Measurements from ENCODE around the gene SURF2. TPM values are rescaled to one million over a fixed set of nuclear protein-coding genes. Genes with fewer than 3 reads are reported as not detected.

SURF2 gene
- total and polyA plus RNA-seq, 9 of the 15 experiments (the other 6 are each of a cell fraction or from before 2014, with no cell fraction given), result 5.5 to 82.5 (median 21.3) TPM

DNA sequence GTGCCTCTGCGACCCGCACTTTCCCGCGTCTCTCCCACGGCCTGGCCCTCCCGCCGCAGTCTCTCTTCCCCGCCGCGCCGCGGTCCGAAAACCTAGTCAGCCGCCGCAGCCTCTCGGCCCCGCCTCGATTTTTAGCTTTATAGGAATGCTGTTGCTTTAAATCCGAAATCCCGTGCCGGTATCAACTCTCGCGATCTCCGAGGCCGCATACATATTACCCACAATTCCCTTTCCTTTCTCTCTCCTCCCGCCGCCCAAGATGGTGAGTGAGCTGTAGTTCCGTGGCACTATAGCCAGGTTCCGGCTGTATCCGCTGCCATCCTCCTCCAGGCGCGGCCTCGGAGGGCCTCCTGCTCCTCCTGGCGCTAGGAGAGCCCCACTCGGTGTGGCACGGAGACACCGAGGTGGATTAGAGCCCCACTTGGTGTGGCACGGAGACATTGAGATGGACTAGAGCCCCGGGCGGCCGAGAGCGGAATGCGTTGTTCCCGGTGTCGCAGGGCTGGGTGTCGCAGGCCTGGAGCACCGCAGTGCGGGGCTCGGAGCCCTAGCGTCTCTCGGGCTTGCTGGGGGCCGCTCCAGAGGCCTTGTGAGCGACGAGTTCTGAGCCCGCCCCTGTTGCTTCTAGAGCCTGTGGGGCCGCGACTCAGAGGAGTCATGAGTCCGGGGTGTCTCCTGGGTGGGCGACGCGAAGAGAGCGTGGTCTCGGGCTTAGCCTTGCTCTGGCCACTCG, 8.2 kb upstream of the SURF2 start, which contains the start of the genes MED22 and RPL7A (continued):
- TF ChIP-seq, protein P1, sequence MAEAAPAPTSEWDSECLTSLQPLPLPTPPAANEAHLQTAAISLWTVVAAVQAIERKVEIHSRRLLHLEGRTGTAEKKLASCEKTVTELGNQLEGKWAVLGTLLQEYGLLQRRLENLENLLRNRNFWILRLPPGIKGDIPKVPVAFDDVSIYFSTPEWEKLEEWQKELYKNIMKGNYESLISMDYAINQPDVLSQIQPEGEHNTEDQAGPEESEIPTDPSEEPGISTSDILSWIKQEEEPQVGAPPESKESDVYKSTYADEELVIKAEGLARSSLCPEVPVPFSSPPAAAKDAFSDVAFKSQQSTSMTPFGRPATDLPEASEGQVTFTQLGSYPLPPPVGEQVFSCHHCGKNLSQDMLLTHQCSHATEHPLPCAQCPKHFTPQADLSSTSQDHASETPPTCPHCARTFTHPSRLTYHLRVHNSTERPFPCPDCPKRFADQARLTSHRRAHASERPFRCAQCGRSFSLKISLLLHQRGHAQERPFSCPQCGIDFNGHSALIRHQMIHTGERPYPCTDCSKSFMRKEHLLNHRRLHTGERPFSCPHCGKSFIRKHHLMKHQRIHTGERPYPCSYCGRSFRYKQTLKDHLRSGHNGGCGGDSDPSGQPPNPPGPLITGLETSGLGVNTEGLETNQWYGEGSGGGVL (CRISPR knock-in tag; IDR thresholded peaks at IDR 0.05), result no peak
- TF ChIP-seq, protein P2, sequence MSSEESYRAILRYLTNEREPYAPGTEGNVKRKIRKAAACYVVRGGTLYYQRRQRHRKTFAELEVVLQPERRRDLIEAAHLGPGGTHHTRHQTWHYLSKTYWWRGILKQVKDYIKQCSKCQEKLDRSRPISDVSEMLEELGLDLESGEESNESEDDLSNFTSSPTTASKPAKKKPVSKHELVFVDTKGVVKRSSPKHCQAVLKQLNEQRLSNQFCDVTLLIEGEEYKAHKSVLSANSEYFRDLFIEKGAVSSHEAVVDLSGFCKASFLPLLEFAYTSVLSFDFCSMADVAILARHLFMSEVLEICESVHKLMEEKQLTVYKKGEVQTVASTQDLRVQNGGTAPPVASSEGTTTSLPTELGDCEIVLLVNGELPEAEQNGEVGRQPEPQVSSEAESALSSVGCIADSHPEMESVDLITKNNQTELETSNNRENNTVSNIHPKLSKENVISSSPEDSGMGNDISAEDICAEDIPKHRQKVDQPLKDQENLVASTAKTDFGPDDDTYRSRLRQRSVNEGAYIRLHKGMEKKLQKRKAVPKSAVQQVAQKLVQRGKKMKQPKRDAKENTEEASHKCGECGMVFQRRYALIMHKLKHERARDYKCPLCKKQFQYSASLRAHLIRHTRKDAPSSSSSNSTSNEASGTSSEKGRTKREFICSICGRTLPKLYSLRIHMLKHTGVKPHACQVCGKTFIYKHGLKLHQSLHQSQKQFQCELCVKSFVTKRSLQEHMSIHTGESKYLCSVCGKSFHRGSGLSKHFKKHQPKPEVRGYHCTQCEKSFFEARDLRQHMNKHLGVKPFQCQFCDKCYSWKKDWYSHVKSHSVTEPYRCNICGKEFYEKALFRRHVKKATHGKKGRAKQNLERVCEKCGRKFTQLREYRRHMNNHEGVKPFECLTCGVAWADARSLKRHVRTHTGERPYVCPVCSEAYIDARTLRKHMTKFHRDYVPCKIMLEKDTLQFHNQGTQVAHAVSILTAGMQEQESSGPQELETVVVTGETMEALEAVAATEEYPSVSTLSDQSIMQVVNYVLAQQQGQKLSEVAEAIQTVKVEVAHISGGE (CRISPR knock-in tag; IDR thresholded peaks at IDR 0.05), result peak in 1 of 3 experiments; percentile 24; a peak in 1 of 6 replicates
- TF ChIP-seq, protein P3, sequence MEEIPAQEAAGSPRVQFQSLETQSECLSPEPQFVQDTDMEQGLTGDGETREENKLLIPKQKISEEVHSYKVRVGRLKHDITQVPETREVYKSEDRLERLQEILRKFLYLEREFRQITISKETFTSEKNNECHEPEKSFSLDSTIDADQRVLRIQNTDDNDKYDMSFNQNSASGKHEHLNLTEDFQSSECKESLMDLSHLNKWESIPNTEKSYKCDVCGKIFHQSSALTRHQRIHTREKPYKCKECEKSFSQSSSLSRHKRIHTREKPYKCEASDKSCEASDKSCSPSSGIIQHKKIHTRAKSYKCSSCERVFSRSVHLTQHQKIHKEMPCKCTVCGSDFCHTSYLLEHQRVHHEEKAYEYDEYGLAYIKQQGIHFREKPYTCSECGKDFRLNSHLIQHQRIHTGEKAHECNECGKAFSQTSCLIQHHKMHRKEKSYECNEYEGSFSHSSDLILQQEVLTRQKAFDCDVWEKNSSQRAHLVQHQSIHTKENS (CRISPR knock-in tag; IDR thresholded peaks at IDR 0.05), result no peak
- TF ChIP-seq ZNF263 (CRISPR knock-in tag; IDR thresholded peaks at IDR 0.05; ENCODE audit: borderline replicate concordance) (peak; percentile 63; the same call in 1 of the 2 replicates), FOXP1 (CRISPR knock-in tag; IDR thresholded peaks at IDR 0.05) (peak; percentile 13; the same call in 1 of the 2 replicates), POLR2AphosphoS2 (IDR thresholded peaks at IDR 0.05; ENCODE audit: low read length) (peak; percentile 81; the same call in 1 of the 2 replicates), NR2C1 (IDR thresholded peaks at IDR 0.05) (peak; percentile 39; the same call in 1 of the 2 replicates), NR2C1 (tag; IDR thresholded peaks at IDR 0.05) (no peak), BRF1 (IDR thresholded peaks at IDR 0.05; ENCODE audit: borderline replicate concordance, extremely low read depth, insufficient read length) (no peak), MAZ (CRISPR knock-in tag; conservative IDR thresholded peaks at IDR 0.05 in 1 of 2, IDR thresholded peaks at IDR 0.05 in 1 of 2) (peak; percentile 66 to 79), ARID1B (IDR thresholded peaks at IDR 0.05) (peak; percentile 34; the same call in 1 of the 2 replicates), C11orf30 (IDR thresholded peaks at IDR 0.05; ENCODE audit: low read depth) (peak; percentile 62), NFE2L1 (tag; IDR thresholded peaks at IDR 0.05; ENCODE audit: borderline replicate concordance, low read depth) (no peak), ZNF444 (CRISPR knock-in tag; IDR thresholded peaks at IDR 0.05) (0 out of 2 replicates have a peak, but pooled peaks have one; percentile 10)
- TF ChIP-seq, protein P4, sequence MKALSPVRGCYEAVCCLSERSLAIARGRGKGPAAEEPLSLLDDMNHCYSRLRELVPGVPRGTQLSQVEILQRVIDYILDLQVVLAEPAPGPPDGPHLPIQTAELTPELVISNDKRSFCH (CRISPR knock-in tag; IDR thresholded peaks at IDR 0.05), result no peak
- TF ChIP-seq, protein P4 (tag; IDR thresholded peaks at IDR 0.05), result peak; percentile 79; the same call in 1 of the 2 replicates
- TF ChIP-seq, protein P5, sequence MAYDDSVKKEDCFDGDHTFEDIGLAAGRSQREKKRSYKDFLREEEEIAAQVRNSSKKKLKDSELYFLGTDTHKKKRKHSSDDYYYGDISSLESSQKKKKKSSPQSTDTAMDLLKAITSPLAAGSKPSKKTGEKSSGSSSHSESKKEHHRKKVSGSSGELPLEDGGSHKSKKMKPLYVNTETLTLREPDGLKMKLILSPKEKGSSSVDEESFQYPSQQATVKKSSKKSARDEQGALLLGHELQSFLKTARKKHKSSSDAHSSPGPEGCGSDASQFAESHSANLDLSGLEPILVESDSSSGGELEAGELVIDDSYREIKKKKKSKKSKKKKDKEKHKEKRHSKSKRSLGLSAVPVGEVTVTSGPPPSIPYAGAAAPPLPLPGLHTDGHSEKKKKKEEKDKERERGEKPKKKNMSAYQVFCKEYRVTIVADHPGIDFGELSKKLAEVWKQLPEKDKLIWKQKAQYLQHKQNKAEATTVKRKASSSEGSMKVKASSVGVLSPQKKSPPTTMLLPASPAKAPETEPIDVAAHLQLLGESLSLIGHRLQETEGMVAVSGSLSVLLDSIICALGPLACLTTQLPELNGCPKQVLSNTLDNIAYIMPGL (CRISPR knock-in tag; IDR thresholded peaks at IDR 0.05), result peak; percentile 92; the same call in 1 of the 2 replicates
